HG02981 (cell line): ENCODE measurements around the gene NT5C1A.

Experiments used
- ATAC-seq: cut with Tn5 transposase; IDR thresholded peaks from one replicate; pipeline ENCODE4 v1.9.1; 2021; ENCODE audit warnings: mild to moderate bottlenecking, moderate library complexity; ENCODE audit not compliant: unreplicated experiment

The NT5C1A gene

GRCh38 chr1:39671793-39672550, at the start of gene NT5C1A:
Gene NT5C1A, minus strand, starts transcription at chr1:39672107. Its CDS starts 69 bp downstream, at chr1:39672038.
- no peak for ATAC-seq

- ATAC-seq, result no peak
Observed at GRCh38 chr1:39721664-39722063, 49.8 kb upstream of the NT5C1A start.

- no peak for ATAC-seq
Observed at GRCh38 chr1:39720094-39720999, 48.4 kb upstream of the NT5C1A start.

- ATAC-seq, result no peak
Observed at GRCh38 chr1:39717809-39718208, 45.9 kb upstream of the NT5C1A start.

- ATAC-seq, result no peak
Observed at GRCh38 chr1:39713557-39713956, 41.6 kb upstream of the NT5C1A start.

- ATAC-seq, result no peak
Observed at GRCh38 chr1:39711966-39712340, 40.0 kb upstream of the NT5C1A start.

GRCh38 chr1:39711104-39711965, 39.4 kb upstream of the NT5C1A start:
- no peak for ATAC-seq

GRCh38 chr1:39707506-39707905, 35.6 kb upstream of the NT5C1A start:
- ATAC-seq, result no peak

- no peak for ATAC-seq
Observed at GRCh38 chr1:39704757-39705156, 32.9 kb upstream of the NT5C1A start.

- ATAC-seq, result no peak
Observed at GRCh38 chr1:39701049-39701439, 29.1 kb upstream of the NT5C1A start.

- no peak for ATAC-seq
Observed at GRCh38 chr1:39700348-39700747, 28.4 kb upstream of the NT5C1A start.

- no peak for ATAC-seq
Observed at GRCh38 chr1:39699419-39699818, 27.5 kb upstream of the NT5C1A start.

GRCh38 chr1:39698568-39698967, 26.7 kb upstream of the NT5C1A start:
- no peak for ATAC-seq

GRCh38 chr1:39696448-39696847, 24.5 kb upstream of the NT5C1A start:
- ATAC-seq, result no peak

GRCh38 chr1:39695016-39695415, 23.1 kb upstream of the NT5C1A start:
- ATAC-seq, result no peak

- ATAC-seq, result no peak
Observed at GRCh38 chr1:39694026-39694425, 22.1 kb upstream of the NT5C1A start.

- no peak for ATAC-seq
Observed at GRCh38 chr1:39692152-39693074, 20.5 kb upstream of the NT5C1A start.

- ATAC-seq, result peak; percentile 88
Observed at GRCh38 chr1:39691383-39692151, 19.7 kb upstream of the NT5C1A start, which contains the start of gene HPCAL4. Gene HPCAL4, minus strand, starts transcription at chr1:39691433. Its CDS starts 6,830 bp downstream, at chr1:39684603.

GRCh38 chr1:39690794-39691382, 19.0 kb upstream of the NT5C1A start:
- ATAC-seq, result no peak
